ENCODE data around the gene GINS2. TPM values are rescaled to one million over a fixed set of nuclear protein-coding genes. Genes with fewer than 3 reads are reported as not detected.

The GINS2 gene
- total RNA-seq, 1 experiment from 2014 or later = 12.0 TPM

GRCh38 chr16:85678016-85678415 is 10.7 kb downstream of the GINS2 start:
- Histone ChIP-seq H3K27ac (ENCODE audit: low read length) (no peak overlapping the region), H3K4me3 (ENCODE audit: low read depth in 2 of 2, low read length in 2 of 2) (no peak overlapping the region), H3K36me3 (ENCODE audit: control insufficient read depth, insufficient read depth, low read length) (peaks cover 5% of the 10 kb centered on the region), H3K4me1 (ENCODE audit: control insufficient read depth, insufficient read depth, low read length) (peaks cover 16% of the 10 kb centered on the region), H3K9me3 (ENCODE audit: control insufficient read depth, insufficient read depth, low read depth, low read length) (no peaks in the 10 kb centered on the region), H3K27me3 (ENCODE audit: control insufficient read depth, insufficient read depth, low read length) (no peaks in the 10 kb centered on the region)
- intact Hi-C loops (cut with micrococcal nuclease; ENCODE audit: unreplicated experiment) (loop anchor here (5.0 kb wide), 1 partner anchor 39 kb away; no protein-coding TSS in a partner anchor), in situ Hi-C loops (cut with HindIII; ENCODE audit: low pct_unique_long_range_greater_than_20kb, low sequenced_read_pairs) (no loop called here)
- TF ChIP-seq TCF7L2 (IDR thresholded peaks at IDR 0.05; ENCODE audit: low read depth, low read length) (no peak), REST (IDR thresholded peaks at IDR 0.05; ENCODE audit: insufficient read depth in 1 of 2, low read depth in 2 of 2, low read length in 1 of 2) (no peak), POLR2AphosphoS5 (IDR thresholded peaks at IDR 0.05; ENCODE audit: low read depth, low read length) (no peak), SIN3A (IDR thresholded peaks at IDR 0.05; ENCODE audit: borderline replicate concordance, insufficient read depth, low read depth, low read length) (no peak), CTCF (IDR thresholded peaks at IDR 0.05) (no peak)
- ChIA-PET POLR2A (no interaction called here), CTCF (interaction anchor here (0.6 kb wide), 1 partner anchor 20 kb away, joined by 3 read pairs; no protein-coding TSS in a partner anchor)
- no TSS peak for BruUV-seq (replicated peaks)
- ATAC-seq (no peak), DNase-seq (ENCODE audit: low read depth, low spot score) (no peak)

- Histone ChIP-seq H3K9me3 (ENCODE audit: control insufficient read depth, insufficient read depth, low read depth, low read length) (no peaks in the 10 kb centered on the region), H3K27ac (ENCODE audit: low read length) (0 out of 2 replicates have a peak overlapping the region, but pooled peaks have one; percentile 48), H3K4me3 (ENCODE audit: low read depth in 2 of 2, low read length in 2 of 2) (no peak overlapping the region), H3K27me3 (ENCODE audit: control insufficient read depth, insufficient read depth, low read length) (no peaks in the 10 kb centered on the region), H3K36me3 (ENCODE audit: control insufficient read depth, insufficient read depth, low read length) (peaks cover 10% of the 10 kb centered on the region), H3K4me1 (ENCODE audit: control insufficient read depth, insufficient read depth, low read length) (peaks cover 21% of the 10 kb centered on the region)
- DNase-seq (ENCODE audit: low read depth, low spot score) (no peak), ATAC-seq (no peak)
- in situ Hi-C loops (cut with HindIII; ENCODE audit: low pct_unique_long_range_greater_than_20kb, low sequenced_read_pairs) = no loop called here
- POLR2A ChIA-PET = no interaction called here
- CTCF ChIA-PET = interaction anchor here (0.6 kb wide), 1 partner anchor 20 kb away, joined by 3 read pairs; no protein-coding TSS in a partner anchor
- BruUV-seq (replicated peaks) = no TSS peak
- intact Hi-C loops (cut with micrococcal nuclease; ENCODE audit: unreplicated experiment) = loop anchor here (5.0 kb wide), 1 partner anchor 40 kb away; no protein-coding TSS in a partner anchor
- TF ChIP-seq POLR2AphosphoS5 (IDR thresholded peaks at IDR 0.05; ENCODE audit: low read depth, low read length) (no peak), CTCF (IDR thresholded peaks at IDR 0.05) (no peak), SIN3A (IDR thresholded peaks at IDR 0.05; ENCODE audit: borderline replicate concordance, insufficient read depth, low read depth, low read length) (no peak), TCF7L2 (IDR thresholded peaks at IDR 0.05; ENCODE audit: low read depth, low read length) (no peak), REST (IDR thresholded peaks at IDR 0.05; ENCODE audit: insufficient read depth in 1 of 2, low read depth in 2 of 2, low read length in 1 of 2) (no peak)
Observed at GRCh38 chr16:85677383-85677967, 11.3 kb downstream of the GINS2 start.
